Endometrial microvascular endothelial cells (primary cell): ENCODE measurements around the gene AMN. TPM values are rescaled to one million over a fixed set of nuclear protein-coding genes. Genes with fewer than 3 reads are reported as not detected.

ENCODE experiments used
- in situ Hi-C: cut with HindIII; loops from 2 replicates; pipeline ENCODE4 v1.10.0; 2017; ENCODE audit warnings: low sequenced_read_pairs, low pct_unique_long_range_greater_than_20kb; ENCODE audit errors: inconsistent ontology term
- total RNA-seq: library from RNA; depleted of rRNA; stranded (reverse); fragments of >200 nt; gene quantifications from one replicate; pipeline ENCODE4 v1.2.3, GENCODE V29; 2015; ENCODE audit errors: inconsistent ontology term

AMN gene
- total RNA-seq, 1 donor from 2014 or later = not detected

- in situ Hi-C loops = no loop called here
Measured at GRCh38 chr14:102973706-102974285, 51.3 kb downstream of the AMN start.

- in situ Hi-C loops = no loop called here
Measured at GRCh38 chr14:102975662-102976061, 53.2 kb downstream of the AMN start.

GRCh38 chr14:102977475-102977874 is 55.0 kb downstream of the AMN start:
- in situ Hi-C loops = no loop called here

GRCh38 chr14:102979406-102979805 is 56.9 kb downstream of the AMN start:
- in situ Hi-C loops = no loop called here

- in situ Hi-C loops = no loop called here
Measured at GRCh38 chr14:102980409-102980810, 57.9 kb downstream of the AMN start.

Other genes starting within 250 kb of the AMN start
- gene TRAF3, start 145.2 kb upstream of the AMN start, total RNA-seq = 24.2 TPM
- gene CDC42BPB, start 134.9 kb downstream of the AMN start, total RNA-seq = 95.0 TPM
- gene LBHD2, start 161.5 kb downstream of the AMN start, total RNA-seq = not detected
- not detected for gene EXOC3L4, start 172.1 kb downstream of the AMN start, total RNA-seq
- 46.3 TPM for gene TNFAIP2, start 200.8 kb downstream of the AMN start, total RNA-seq